Esophagus muscularis mucosa (tissue), 4 donors: ENCODE measurements around the gene GPX6.

Experiments
- EP300 ChIP-seq: sonication (generic); formaldehyde crosslinking; IDR thresholded peaks from one replicate; pipeline ENCODE4 v1.6.1; 2017; ENCODE audit warnings: antibody characterized with exemption
- POLR2A ChIP-seq: fragments of 450-650 bp; IDR thresholded peaks from one replicate; pipeline ENCODE4 v1.6.1; 2017; ENCODE audit warnings: antibody characterized with exemption, moderate library complexity, mild to moderate bottlenecking, low read depth
- POLR2AphosphoS5 ChIP-seq, 2 donors: sonication (generic); formaldehyde crosslinking; IDR thresholded peaks; one replicate each; pipeline ENCODE4 v1.6.1; 2017; ENCODE audit warnings: antibody characterized with exemption in 2 of 2
- TF ChIP-seq, protein P1 (sequence below), 3 experiments: fragments of 200-600 bp in 2 of 3; fragments of 450-650 bp in 1 of 3; sonication (generic) in 2 of 3; IDR thresholded peaks; one replicate each; pipeline ENCODE4 v1.5.1; 2017 to 2019; ENCODE audit warnings: antibody characterized with exemption in 3 of 3, mild to moderate bottlenecking in 2 of 3, moderate library complexity in 1 of 3

DNA sequence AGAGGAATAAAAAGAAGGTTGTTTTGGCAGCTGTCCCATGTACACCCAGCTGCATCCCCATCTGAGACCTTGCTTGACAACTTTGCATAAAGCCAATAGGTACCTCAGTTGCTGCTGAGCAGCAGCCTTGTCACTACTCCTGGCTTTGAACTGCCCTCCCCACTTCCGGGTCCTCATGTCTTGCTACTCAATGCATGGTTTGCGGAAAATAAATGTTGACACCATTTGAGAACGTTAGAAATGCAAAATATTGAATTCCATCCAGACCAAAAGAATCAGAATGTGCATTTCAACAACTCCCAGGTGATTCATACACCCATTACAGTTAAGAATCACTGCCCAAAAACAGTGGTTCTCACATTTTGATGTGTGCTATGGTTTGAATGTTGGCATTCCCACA lies 43.0 kb upstream of the GPX6 start:
- TF ChIP-seq, protein P1, sequence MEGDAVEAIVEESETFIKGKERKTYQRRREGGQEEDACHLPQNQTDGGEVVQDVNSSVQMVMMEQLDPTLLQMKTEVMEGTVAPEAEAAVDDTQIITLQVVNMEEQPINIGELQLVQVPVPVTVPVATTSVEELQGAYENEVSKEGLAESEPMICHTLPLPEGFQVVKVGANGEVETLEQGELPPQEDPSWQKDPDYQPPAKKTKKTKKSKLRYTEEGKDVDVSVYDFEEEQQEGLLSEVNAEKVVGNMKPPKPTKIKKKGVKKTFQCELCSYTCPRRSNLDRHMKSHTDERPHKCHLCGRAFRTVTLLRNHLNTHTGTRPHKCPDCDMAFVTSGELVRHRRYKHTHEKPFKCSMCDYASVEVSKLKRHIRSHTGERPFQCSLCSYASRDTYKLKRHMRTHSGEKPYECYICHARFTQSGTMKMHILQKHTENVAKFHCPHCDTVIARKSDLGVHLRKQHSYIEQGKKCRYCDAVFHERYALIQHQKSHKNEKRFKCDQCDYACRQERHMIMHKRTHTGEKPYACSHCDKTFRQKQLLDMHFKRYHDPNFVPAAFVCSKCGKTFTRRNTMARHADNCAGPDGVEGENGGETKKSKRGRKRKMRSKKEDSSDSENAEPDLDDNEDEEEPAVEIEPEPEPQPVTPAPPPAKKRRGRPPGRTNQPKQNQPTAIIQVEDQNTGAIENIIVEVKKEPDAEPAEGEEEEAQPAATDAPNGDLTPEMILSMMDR (IDR thresholded peaks at IDR 0.05) = no peak
- TF ChIP-seq POLR2AphosphoS5 (IDR thresholded peaks at IDR 0.05) (no peak), POLR2A (no peak), EP300 (no peak)
